GM23248 (cell line): ENCODE results near the gene CDC42. TPM values are rescaled to one million over a fixed set of nuclear protein-coding genes. Genes with fewer than 3 reads are reported as not detected.
"Not testable (repeated sequence)": the region's sequence is repeated elsewhere in the genome, so short reads cannot be mapped to it uniquely, and the experiment has no call there.

Source experiments
- DNase-seq: peaks from one replicate; pipeline ENCODE4 v3.0.0-alpha.2; 2015
- H2AFZ ChIP-seq: fragments of 200-600 bp; sonication (generic); 2 replicates; pipeline ENCODE4 v1.6.1; 2016; ENCODE audit warnings: antibody characterized with exemption
- H3F3A ChIP-seq: fragments of 200-600 bp; sonication (generic); 2 replicates; pipeline ENCODE4 v1.6.1; 2016; ENCODE audit warnings: mild to moderate bottlenecking, antibody characterized with exemption, mixed run types; ENCODE audit not compliant: insufficient read depth
- H3K27ac ChIP-seq: fragments of 200-600 bp; sonication (generic); 2 replicates; pipeline ENCODE4 v1.5.1; 2016; ENCODE audit warnings: mild to moderate bottlenecking
- H3K27me3 ChIP-seq: fragments of 200-600 bp; sonication (generic); replicated peaks from 2 replicates; pipeline ENCODE4 v1.6.1; 2016; ENCODE audit warnings: mild to moderate bottlenecking; ENCODE audit not compliant: insufficient read depth
- H3K36me3 ChIP-seq: fragments of 200-600 bp; sonication (generic); 2 replicates; pipeline ENCODE4 v1.6.1; 2016; ENCODE audit warnings: low read depth, mild to moderate bottlenecking
- H3K4me1 ChIP-seq: fragments of 200-600 bp; sonication (generic); 2 replicates; pipeline ENCODE4 v1.6.1; 2016; ENCODE audit warnings: mild to moderate bottlenecking; ENCODE audit not compliant: insufficient read depth
- H3K4me2 ChIP-seq: fragments of 200-600 bp; sonication (generic); one replicate; pipeline ENCODE4 v1.6.1; 2016; ENCODE audit warnings: mild to moderate bottlenecking; ENCODE audit not compliant: unreplicated experiment
- H3K4me3 ChIP-seq: fragments of 200-600 bp; sonication (generic); 2 replicates; pipeline ENCODE4 v1.5.1; 2016; ENCODE audit warnings: mild to moderate bottlenecking
- H3K79me2 ChIP-seq: fragments of 200-600 bp; sonication (generic); 2 replicates; pipeline ENCODE4 v1.6.1; 2016; ENCODE audit warnings: mild to moderate bottlenecking; ENCODE audit not compliant: insufficient read depth
- H3K9ac ChIP-seq: fragments of 200-600 bp; sonication (generic); 2 replicates; pipeline ENCODE4 v1.6.1; 2016; ENCODE audit warnings: mild to moderate bottlenecking
- H3K9me2 ChIP-seq: fragments of 200-600 bp; sonication (generic); 2 replicates; pipeline ENCODE4 v1.6.1; 2016; ENCODE audit warnings: mixed run types, mild to moderate bottlenecking, moderate library complexity; ENCODE audit not compliant: insufficient read depth
- H3K9me3 ChIP-seq: fragments of 200-600 bp; sonication (generic); one replicate; pipeline ENCODE4 v1.6.1; 2017; ENCODE audit warnings: low read depth
- H4K20me1 ChIP-seq: fragments of 200-600 bp; sonication (generic); 2 replicates; pipeline ENCODE4 v1.6.0; 2016; ENCODE audit not compliant: insufficient read depth
- EZH2 ChIP-seq: fragments of 200-600 bp; sonication (generic); IDR thresholded peaks from 2 replicates; pipeline ENCODE4 v1.6.1; 2018; ENCODE audit warnings: antibody characterized with exemption, mild to moderate bottlenecking; ENCODE audit not compliant: insufficient read depth, poor library complexity, severe bottlenecking
- EZH2phosphoT487 ChIP-seq: fragments of 200-600 bp; sonication (generic); IDR thresholded peaks from 2 replicates; pipeline ENCODE4 v1.6.1; 2018; ENCODE audit warnings: antibody characterized with exemption, moderate library complexity, mild to moderate bottlenecking, low read depth; ENCODE audit not compliant: insufficient read depth
- WGBS, 2 experiments: methylation state at CpG; one replicate each; pipeline ENCODE4 v1.1.6; 2015 to 2017; ENCODE audit warnings: low lambda C conversion rate in 2 of 2, low coverage in 1 of 2; ENCODE audit errors: missing lambda C conversion rate in 2 of 2; 5-methylcytosine and 5-hydroxymethylcytosine counted together
- in situ Hi-C: fragments of 300-500 bp; cut with MboI; formaldehyde crosslinking; loops from 2 replicates; pipeline ENCODE4 v1.15.0; 2020
- polyA plus RNA-seq: library from polyadenylated mRNA; unstranded; fragments of >200 nt; fragmentation: Nextera tagmentation; extraction: Ambion mirVana; gene quantifications from 2 replicates; pipeline ENCODE4 v1.2.1, GENCODE V29; 2016
- total RNA-seq: library from RNA; depleted of rRNA; stranded (reverse); fragments of >200 nt; shearing (Covaris generic); gene quantifications from 2 replicates; pipeline ENCODE4 v1.2.3, GENCODE V29; 2014

Gene CDC42
- total and polyA plus RNA-seq, 2 experiments from 2014 or later, result 159 to 420 TPM

- H2AFZ ChIP-seq, H3K4me1 ChIP-seq, H3K9ac ChIP-seq, H3K79me2 ChIP-seq, H3K9me3 ChIP-seq, H3K9me2 ChIP-seq, H3K4me2 ChIP-seq, H4K20me1 ChIP-seq, H3K4me3 ChIP-seq, H3K27me3 ChIP-seq, H3F3A ChIP-seq, H3K27ac ChIP-seq, in situ Hi-C loops, DNase-seq, H3K36me3 ChIP-seq: not testable (repeated sequence)
- WGBS, 2 experiments, result 31 to 65% methylated on average over 2 to 4 of the region's 4 CpGs
Observed at GRCh38 chr1:22012752-22013151, 39.8 kb upstream of the CDC42 start.

DNA sequence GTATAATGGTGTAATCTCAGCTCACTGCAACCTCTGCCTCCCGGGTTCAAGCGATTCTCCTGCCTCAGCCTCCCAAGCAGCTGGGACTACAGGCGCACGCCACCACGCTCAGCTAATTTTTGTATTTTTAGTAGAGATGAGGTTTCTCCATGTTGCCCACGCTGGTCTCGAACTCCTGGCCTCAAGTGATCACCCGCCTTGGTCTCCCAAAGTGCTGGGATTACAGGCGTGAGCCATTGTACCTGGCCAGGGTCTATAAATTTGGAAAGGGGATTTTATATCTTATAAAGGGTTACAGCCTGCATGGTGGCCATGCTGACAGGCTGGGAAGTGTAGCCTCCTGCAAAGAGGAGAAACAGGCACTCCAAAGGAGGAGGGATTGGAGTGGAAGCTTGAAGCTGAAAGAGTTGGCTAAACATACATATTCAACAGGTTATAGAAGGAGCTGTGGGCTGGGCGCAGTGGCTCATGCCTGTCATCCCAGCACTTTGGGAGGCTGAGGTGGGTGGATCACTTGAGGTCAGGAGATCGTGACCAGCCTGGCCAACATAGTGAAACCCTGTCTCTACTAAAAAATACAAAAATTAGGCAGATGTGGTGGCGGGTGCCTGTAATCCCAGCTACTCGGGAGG, 37.8 kb upstream of the CDC42 start:
- H3K4me1 ChIP-seq, result peaks cover 10% of the 10 kb centered on the region
- H3K79me2 ChIP-seq, DNase-seq, H3K4me3 ChIP-seq, H3F3A ChIP-seq, H3K27me3 ChIP-seq, H3K4me2 ChIP-seq, H4K20me1 ChIP-seq, H3K9me2 ChIP-seq, H3K36me3 ChIP-seq, in situ Hi-C loops, H3K9ac ChIP-seq, H3K27ac ChIP-seq, H2AFZ ChIP-seq, H3K9me3 ChIP-seq: not testable (repeated sequence)
- 81 to 82% methylated on average over 13 of the region's 13 CpGs for WGBS, 2 experiments

DNA sequence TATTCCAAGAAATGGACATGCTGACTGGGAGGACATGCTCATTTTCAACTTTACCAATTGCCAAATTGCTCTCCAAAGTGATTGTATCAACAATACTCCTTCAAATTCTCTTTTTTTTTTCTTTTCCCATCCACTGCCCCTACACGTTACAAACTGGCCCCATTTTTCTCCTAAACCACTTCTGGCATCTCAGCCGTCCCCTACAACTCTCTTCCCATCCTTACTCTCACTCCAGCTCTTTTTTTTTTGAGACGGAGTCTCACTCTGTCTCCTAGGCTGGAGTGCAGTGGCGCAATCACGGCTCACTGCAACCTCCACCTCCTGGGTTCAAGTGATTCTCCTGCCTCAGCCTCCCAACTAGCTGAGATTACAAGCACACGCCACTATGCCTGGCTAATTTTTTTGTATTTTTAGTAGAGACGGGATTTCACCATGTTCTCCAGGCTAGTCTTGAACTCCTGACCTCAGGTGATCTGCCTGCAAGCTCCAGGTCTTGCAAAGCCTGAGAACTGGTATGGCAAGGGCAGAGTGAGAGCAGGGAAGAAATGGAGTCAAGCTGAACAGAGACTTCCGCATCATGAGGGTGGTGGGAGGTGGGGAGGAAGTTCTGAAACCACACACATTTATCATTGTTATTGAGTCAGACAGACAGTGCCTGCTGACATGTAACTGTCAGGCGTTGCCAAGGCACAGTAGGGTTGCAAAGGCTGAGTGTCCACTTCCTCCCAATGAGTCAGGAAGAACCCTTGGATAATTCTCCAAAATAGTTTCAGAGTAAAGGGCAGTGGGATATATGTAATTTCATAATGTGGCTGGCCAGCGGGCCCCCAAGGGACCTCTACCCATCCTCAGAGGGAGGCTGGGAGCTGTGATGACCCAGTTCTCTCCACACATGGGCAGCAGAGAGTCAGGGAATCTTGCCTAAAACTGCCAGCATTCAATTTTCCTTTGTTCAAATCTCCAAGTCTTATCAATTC, 33.6 kb upstream of the CDC42 start:
- Histone ChIP-seq H3K9ac (peak overlapping the region; percentile 19), H3K4me3 (no peak overlapping the region), H3K9me3 (no peaks in the 10 kb centered on the region), H3K27ac (peak overlapping the region; percentile 63), H3K79me2 (no peaks in the 10 kb centered on the region), H3K4me2 (peak overlapping the region; percentile 62), H2AFZ (peak overlapping the region; percentile 12; the same call in 1 of the 2 replicates), H3K27me3 (no peaks in the 10 kb centered on the region), H3K9me2 (no peaks in the 10 kb centered on the region), H3F3A (peaks cover 10% of the 10 kb centered on the region), H4K20me1 (no peaks in the 10 kb centered on the region), H3K4me1 (peaks cover 15% of the 10 kb centered on the region), H3K36me3 (no peaks in the 10 kb centered on the region)
- in situ Hi-C loops, result no loop called here
- 50 to 54% methylated on average over 10 of the region's 10 CpGs for WGBS, 2 experiments
- TF ChIP-seq EZH2phosphoT487 (no peak), EZH2 (no peak)
- DNase-seq, result peak; percentile 93

GRCh38 chr1:22021061-22021460, 31.4 kb upstream of the CDC42 start:
- Histone ChIP-seq H3K9me2 (no peaks in the 10 kb centered on the region), H3K4me2 (no peak overlapping the region), H4K20me1 (no peaks in the 10 kb centered on the region), H2AFZ (no peak overlapping the region), H3K4me1 (peaks cover 20% of the 10 kb centered on the region), H3K27me3 (no peaks in the 10 kb centered on the region), H3K4me3 (no peak overlapping the region), H3K36me3 (no peaks in the 10 kb centered on the region), H3F3A (peaks cover 23% of the 10 kb centered on the region), H3K9ac (no peak overlapping the region), H3K79me2 (0 out of 2 replicates have a peak, but pooled peaks cover 3% of the 10 kb centered on the region), H3K9me3 (no peaks in the 10 kb centered on the region), H3K27ac (no peak overlapping the region)
- DNase-seq, result no peak
- in situ Hi-C loops, result no loop called here
- TF ChIP-seq EZH2, result no peak
- TF ChIP-seq EZH2phosphoT487, result no peak
- 90 to 97% methylated on average over 6 of the region's 6 CpGs for WGBS, 2 experiments
